K562 (cell line): ENCODE results near the gene MAST1. TPM values are rescaled to one million over a fixed set of nuclear protein-coding genes. Genes with fewer than 3 reads are reported as not detected.

Source experiments
- GABPA ChIP-seq: fragments of 200-800 bp; sonication (Bioruptor generic); conservative IDR thresholded peaks from 2 replicates; pipeline ENCODE4 v1.6.1; 2016; ENCODE audit warnings: low read depth, missing genetic modification characterization, missing compliant biosample characterization
- GABPB1 ChIP-seq: sonication (generic); formaldehyde crosslinking; IDR thresholded peaks from 2 replicates; pipeline ENCODE4 v1.8.0; 2022; ENCODE audit warnings: mild to moderate bottlenecking, missing genetic modification reagents
- MXI1 ChIP-seq: IDR thresholded peaks from 2 replicates; pipeline ENCODE4 v1.6.1; 2011; ENCODE audit warnings: low read depth, mild to moderate bottlenecking, improper control_type of control experiment, low read length
- NFXL1 ChIP-seq: fragments of 450-650 bp; formaldehyde crosslinking; IDR thresholded peaks from 2 replicates; pipeline ENCODE4 v1.4.0; 2021; ENCODE audit warnings: mild to moderate bottlenecking
- NR4A1 ChIP-seq, 2 experiments: fragments of 250-450 bp in 1 of 2; fragments of 450-650 bp in 1 of 2; sonication (Bioruptor Pico) in 1 of 2; IDR thresholded peaks; 2 replicates each; pipeline versions ENCODE4 v1.4.0 to v1.6.1; 2016 to 2020; ENCODE audit warnings: mild to moderate bottlenecking in 2 of 2, missing compliant biosample characterization in 1 of 2, missing genetic modification characterization in 1 of 2, moderate library complexity in 1 of 2
- PCBP1 ChIP-seq: fragments of 200-400 bp; formaldehyde crosslinking; IDR thresholded peaks from 2 replicates; pipeline ENCODE4 v1.6.1; 2018; ENCODE audit warnings: mild to moderate bottlenecking, low read depth, low read length; ENCODE audit not compliant: poor library complexity, severe bottlenecking
- RB1 ChIP-seq: fragments of 450-650 bp; IDR thresholded peaks from 2 replicates; pipeline ENCODE4 v1.6.1; 2017; ENCODE audit warnings: low read depth, mild to moderate bottlenecking
- RBBP5 ChIP-seq: fragments of 200-600 bp; sonication (generic); IDR thresholded peaks from 2 replicates; pipeline ENCODE4 v1.6.1; 2012; ENCODE audit warnings: borderline replicate concordance, mild to moderate bottlenecking, low read length, control low read depth, inconsistent platforms; ENCODE audit not compliant: insufficient read depth, poor library complexity, severe bottlenecking
- RERE ChIP-seq: sonication (generic); formaldehyde crosslinking; IDR thresholded peaks from 2 replicates; pipeline ENCODE4 v1.8.0; 2023; ENCODE audit warnings: missing genetic modification reagents, mild to moderate bottlenecking, borderline replicate concordance
- ZNF282 ChIP-seq: sonication (generic); formaldehyde crosslinking; IDR thresholded peaks from 2 replicates; pipeline ENCODE4 v1.8.1; 2023; ENCODE audit warnings: missing genetic modification reagents
- polyA plus RNA-seq, 8 experiments: library from polyadenylated mRNA; depleted of rRNA in 4 of 8; stranded (reverse) in 5 of 8; unstranded in 3 of 8; fragments of >200 nt; fragmentation: Nextera tagmentation in 2 of 8; fragmentation: Illumina TruSeq in 1 of 8; extraction: Ambion mirVana in 2 of 8; extraction: Trizol in 1 of 8; gene quantifications; 2 replicates each; pipeline versions ENCODE4 v1.2.1 to v1.2.3, GENCODE V29; 2011 to 2014; ENCODE audit warnings: inconsistent platforms in 1 of 8, missing spikeins in 1 of 8
- total RNA-seq, 7 experiments: library from RNA; depleted of rRNA in 6 of 7; stranded (reverse); fragments of >200 nt in 6 of 7; fragmentation: Illumina TruSeq in 2 of 7; extraction: Trizol in 2 of 7; gene quantifications; 2 replicates each; pipeline versions ENCODE4 v1.2.1 to v1.2.3, GENCODE V29; 2011 to 2021; ENCODE audit warnings: low replicate concordance in 1 of 7
- TF ChIP-seq, protein P1 (sequence below): fragments of 200-800 bp; sonication (Bioruptor generic); IDR thresholded peaks from 2 replicates; pipeline ENCODE4 v1.6.1; 2017; ENCODE audit warnings: missing genetic modification characterization, missing compliant biosample characterization
- TF ChIP-seq, protein P2 (sequence below): sonication (generic); formaldehyde crosslinking; IDR thresholded peaks from 2 replicates; pipeline ENCODE4 v1.8.1; 2022; ENCODE audit warnings: missing genetic modification reagents
- TF ChIP-seq, protein P3 (sequence below): sonication (generic); formaldehyde crosslinking; IDR thresholded peaks from 2 replicates; pipeline ENCODE4 v1.8.1; 2023; ENCODE audit warnings: mild to moderate bottlenecking, missing genetic modification reagents

MAST1 gene
- total and polyA plus RNA-seq, 9 of the 15 experiments (the other 6 are each of a cell fraction or from before 2014, with no cell fraction given), result 0.48 to 10.3 (median 3.9) TPM

DNA sequence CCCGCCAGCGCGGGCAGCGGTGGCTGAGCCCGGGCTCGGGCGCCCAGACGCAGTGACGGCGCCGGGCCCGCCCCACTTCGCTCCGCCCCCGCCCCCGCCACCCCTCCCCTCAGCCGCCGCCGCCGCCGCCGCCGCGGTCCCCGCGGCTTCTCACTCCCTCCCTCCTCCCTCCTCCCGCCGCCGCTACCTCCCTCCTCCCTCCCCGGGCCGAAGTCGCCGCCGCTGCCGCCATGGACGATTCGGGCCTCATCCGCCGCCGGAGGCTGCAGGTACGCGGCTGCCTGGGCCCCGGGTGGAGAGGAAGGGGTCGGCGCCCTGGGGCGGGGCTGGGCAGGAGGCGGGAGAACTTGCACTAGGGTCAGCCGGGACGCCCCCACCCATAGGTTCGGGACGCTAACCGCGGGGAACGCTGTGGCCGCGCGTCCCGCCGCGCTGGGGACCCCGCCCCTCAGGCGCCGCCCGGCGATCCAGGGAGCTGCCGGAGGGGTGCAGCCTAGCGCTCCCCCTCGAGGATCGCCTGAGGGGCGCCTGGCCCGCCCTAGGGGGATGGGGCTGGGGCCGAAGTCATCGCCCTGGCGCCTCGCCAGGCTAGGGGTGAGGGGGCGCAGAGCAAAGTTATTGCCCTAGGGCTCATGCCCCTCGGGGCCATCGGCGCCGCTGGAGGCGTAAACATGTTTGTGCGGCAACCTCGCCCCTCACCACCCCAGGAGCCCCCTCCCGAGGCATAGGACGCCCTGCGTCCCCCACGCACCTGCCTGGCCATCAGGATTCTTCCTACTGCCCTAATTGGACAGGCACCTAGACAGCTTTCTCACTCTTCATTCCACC is 4.4 kb upstream of the MAST1 start (continued):
- 0 out of 2 replicates have a peak, but pooled peaks have one; percentile 51 for TF ChIP-seq RERE (CRISPR knock-in tag)
- TF ChIP-seq GABPB1 (CRISPR knock-in tag), result 0 out of 2 replicates have a peak, but pooled peaks have one; percentile 39
- TF ChIP-seq MXI1, result no peak
- TF ChIP-seq, protein P1, sequence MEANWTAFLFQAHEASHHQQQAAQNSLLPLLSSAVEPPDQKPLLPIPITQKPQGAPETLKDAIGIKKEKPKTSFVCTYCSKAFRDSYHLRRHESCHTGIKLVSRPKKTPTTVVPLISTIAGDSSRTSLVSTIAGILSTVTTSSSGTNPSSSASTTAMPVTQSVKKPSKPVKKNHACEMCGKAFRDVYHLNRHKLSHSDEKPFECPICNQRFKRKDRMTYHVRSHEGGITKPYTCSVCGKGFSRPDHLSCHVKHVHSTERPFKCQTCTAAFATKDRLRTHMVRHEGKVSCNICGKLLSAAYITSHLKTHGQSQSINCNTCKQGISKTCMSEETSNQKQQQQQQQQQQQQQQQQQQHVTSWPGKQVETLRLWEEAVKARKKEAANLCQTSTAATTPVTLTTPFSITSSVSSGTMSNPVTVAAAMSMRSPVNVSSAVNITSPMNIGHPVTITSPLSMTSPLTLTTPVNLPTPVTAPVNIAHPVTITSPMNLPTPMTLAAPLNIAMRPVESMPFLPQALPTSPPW, result peak; percentile 89
- TF ChIP-seq ZNF282, result peak; percentile 51; the same call in 1 of the 2 replicates
- TF ChIP-seq, protein P2, sequence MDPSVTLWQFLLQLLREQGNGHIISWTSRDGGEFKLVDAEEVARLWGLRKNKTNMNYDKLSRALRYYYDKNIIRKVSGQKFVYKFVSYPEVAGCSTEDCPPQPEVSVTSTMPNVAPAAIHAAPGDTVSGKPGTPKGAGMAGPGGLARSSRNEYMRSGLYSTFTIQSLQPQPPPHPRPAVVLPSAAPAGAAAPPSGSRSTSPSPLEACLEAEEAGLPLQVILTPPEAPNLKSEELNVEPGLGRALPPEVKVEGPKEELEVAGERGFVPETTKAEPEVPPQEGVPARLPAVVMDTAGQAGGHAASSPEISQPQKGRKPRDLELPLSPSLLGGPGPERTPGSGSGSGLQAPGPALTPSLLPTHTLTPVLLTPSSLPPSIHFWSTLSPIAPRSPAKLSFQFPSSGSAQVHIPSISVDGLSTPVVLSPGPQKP, result no peak
- no peak for TF ChIP-seq NFXL1 (CRISPR knock-in tag)
- TF ChIP-seq NR4A1 (CRISPR knock-in tag; IDR thresholded peaks at IDR 0.05), result no peak
- no peak for TF ChIP-seq NR4A1 (tag; IDR thresholded peaks at IDR 0.05)
- peak; percentile 76 for TF ChIP-seq PCBP1
- TF ChIP-seq RB1, result peak; percentile 53
- no peak for TF ChIP-seq GABPA (tag)
- TF ChIP-seq RBBP5, result peak; percentile 56
- TF ChIP-seq, protein P3, sequence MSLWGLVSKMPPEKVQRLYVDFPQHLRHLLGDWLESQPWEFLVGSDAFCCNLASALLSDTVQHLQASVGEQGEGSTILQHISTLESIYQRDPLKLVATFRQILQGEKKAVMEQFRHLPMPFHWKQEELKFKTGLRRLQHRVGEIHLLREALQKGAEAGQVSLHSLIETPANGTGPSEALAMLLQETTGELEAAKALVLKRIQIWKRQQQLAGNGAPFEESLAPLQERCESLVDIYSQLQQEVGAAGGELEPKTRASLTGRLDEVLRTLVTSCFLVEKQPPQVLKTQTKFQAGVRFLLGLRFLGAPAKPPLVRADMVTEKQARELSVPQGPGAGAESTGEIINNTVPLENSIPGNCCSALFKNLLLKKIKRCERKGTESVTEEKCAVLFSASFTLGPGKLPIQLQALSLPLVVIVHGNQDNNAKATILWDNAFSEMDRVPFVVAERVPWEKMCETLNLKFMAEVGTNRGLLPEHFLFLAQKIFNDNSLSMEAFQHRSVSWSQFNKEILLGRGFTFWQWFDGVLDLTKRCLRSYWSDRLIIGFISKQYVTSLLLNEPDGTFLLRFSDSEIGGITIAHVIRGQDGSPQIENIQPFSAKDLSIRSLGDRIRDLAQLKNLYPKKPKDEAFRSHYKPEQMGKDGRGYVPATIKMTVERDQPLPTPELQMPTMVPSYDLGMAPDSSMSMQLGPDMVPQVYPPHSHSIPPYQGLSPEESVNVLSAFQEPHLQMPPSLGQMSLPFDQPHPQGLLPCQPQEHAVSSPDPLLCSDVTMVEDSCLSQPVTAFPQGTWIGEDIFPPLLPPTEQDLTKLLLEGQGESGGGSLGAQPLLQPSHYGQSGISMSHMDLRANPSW (CRISPR knock-in tag), result no peak
